ENCODE results near the gene CELF2.

The CELF2 gene

GRCh38 chr10:11231285-11231684, 213.6 kb downstream of the CELF2 start:
- DNase-seq, result no peak

GRCh38 chr10:11232222-11232961, 214.7 kb downstream of the CELF2 start:
- DNase-seq, result no peak

- no peak for DNase-seq
These were observed 217.3 kb downstream of the CELF2 start for GRCh38 chr10:11234857-11235531.

GRCh38 chr10:11235771-11236170, 218.1 kb downstream of the CELF2 start:
- no peak for DNase-seq

- DNase-seq, result no peak
These were observed 218.6 kb downstream of the CELF2 start for GRCh38 chr10:11236234-11236633.

GRCh38 chr10:11237571-11237970, 219.9 kb downstream of the CELF2 start:
- no peak for DNase-seq

GRCh38 chr10:11238893-11239292, 221.2 kb downstream of the CELF2 start:
- no peak for DNase-seq

GRCh38 chr10:11240641-11241040, 223.0 kb downstream of the CELF2 start:
- no peak for DNase-seq

- no peak for DNase-seq
These were observed 225.0 kb downstream of the CELF2 start for GRCh38 chr10:11242443-11243387.

GRCh38 chr10:11243425-11244222, 226.0 kb downstream of the CELF2 start:
- DNase-seq, result no peak

GRCh38 chr10:11245095-11245479, 227.4 kb downstream of the CELF2 start:
- DNase-seq, result no peak

GRCh38 chr10:11245510-11245909, 227.8 kb downstream of the CELF2 start:
- no peak for DNase-seq

- DNase-seq, result no peak
These were observed 228.4 kb downstream of the CELF2 start for GRCh38 chr10:11245981-11246590.

- no peak for DNase-seq
These were observed 229.2 kb downstream of the CELF2 start for GRCh38 chr10:11246752-11247467.

- DNase-seq, result no peak
These were observed 231.6 kb downstream of the CELF2 start for GRCh38 chr10:11249152-11249807.

- DNase-seq, result no peak
These were observed 232.1 kb downstream of the CELF2 start for GRCh38 chr10:11249808-11250195.

GRCh38 chr10:11250304-11250703, 232.6 kb downstream of the CELF2 start:
- no peak for DNase-seq

- no peak for DNase-seq
These were observed 235.2 kb downstream of the CELF2 start for GRCh38 chr10:11252887-11253286.

- no peak for DNase-seq
These were observed 235.8 kb downstream of the CELF2 start for GRCh38 chr10:11253385-11254002.

- DNase-seq, result no peak
These were observed 237.5 kb downstream of the CELF2 start for GRCh38 chr10:11255156-11255555.

Measured in KG1 (cell line).